Measurements from ENCODE around the gene DEPP1. TPM values are rescaled to one million over a fixed set of nuclear protein-coding genes. Genes with fewer than 3 reads are reported as not detected.

DEPP1 gene
- total and polyA plus RNA-seq, 2 donors (not counting 3 experiments of a cell fraction or from before 2014, with no cell fraction given) = 364 to 951 TPM

DNA sequence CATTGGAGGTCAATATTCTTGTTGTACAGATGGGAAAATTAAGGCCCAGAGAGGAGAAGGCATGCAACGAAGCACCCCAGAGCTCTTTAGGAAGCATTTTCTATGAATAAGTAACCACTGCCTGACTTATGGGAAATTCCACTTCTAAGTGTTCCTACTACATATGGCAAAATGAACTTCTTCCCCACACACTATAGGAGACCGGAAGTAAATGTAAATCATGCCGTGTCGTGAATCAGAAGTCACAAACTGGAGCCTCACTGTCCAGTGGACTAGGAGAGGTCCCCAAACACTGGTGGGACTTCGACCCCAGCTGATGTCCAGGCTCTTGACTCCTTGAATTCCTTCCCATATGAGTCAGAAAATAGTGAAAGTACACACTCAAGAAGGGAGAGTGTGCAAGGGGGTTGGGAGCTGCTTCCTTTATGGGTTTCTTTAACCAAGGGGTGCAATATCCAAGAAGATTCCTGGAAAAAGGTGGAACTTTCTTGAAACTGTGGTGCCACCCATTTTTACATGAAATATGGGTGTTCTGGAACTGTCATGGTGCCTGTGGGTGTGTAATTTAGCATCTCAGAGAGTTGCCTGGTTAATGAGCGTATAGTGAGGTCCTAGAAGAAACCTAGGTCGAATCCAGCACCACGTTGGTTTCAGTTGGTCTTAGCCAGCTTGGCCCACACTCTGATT lies 12.3 kb downstream of the DEPP1 start:
- ChIA-PET CTCF (interaction anchor here (0.8 to 2.1 kb wide), 7 partner anchors 9 to 36 kb away, joined by 3 to 9 read pairs (median 4); partner anchors contain the start of genes DEPP1 and ZNF22), POLR2A (no interaction called here)
- no peak for FAIRE-seq
- Histone ChIP-seq H3K79me2 (ENCODE audit: control insufficient read depth, insufficient read depth, low read length) (no peaks in the 10 kb centered on the region), H3K4me1 (ENCODE audit: control insufficient read depth, extremely low read depth, insufficient read depth, low read length) (no peaks in the 10 kb centered on the region), H3K36me3 (ENCODE audit: control insufficient read depth in 2 of 2, extremely low read depth in 1 of 2, insufficient read depth in 2 of 2, low read length in 2 of 2) (no peaks in the 10 kb centered on the region), H2AFZ (ENCODE audit: low read depth, low read length) (no peak overlapping the region), H4K20me1 (replicated peaks; ENCODE audit: control insufficient read depth, extremely low read depth, insufficient read depth, low read length) (no peaks in the 10 kb centered on the region), H3K9ac (replicated peaks; ENCODE audit: extremely low read depth, insufficient read depth, low read length) (no peak overlapping the region), H3K27ac (ENCODE audit: insufficient read depth, low read depth, low read length) (no peak overlapping the region), H3K27me3 (ENCODE audit: control insufficient read depth in 2 of 2, insufficient read depth in 2 of 2, low read length in 2 of 2) (no peaks in the 10 kb centered on the region), H3K9me3 (replicated peaks; ENCODE audit: control insufficient read depth, insufficient read depth, low read length) (no peaks in the 10 kb centered on the region), H3K4me3 (replicated peaks in 1 of 3; ENCODE audit: insufficient read depth in 1 of 3, low read depth in 1 of 3, low read length in 3 of 3) (no peak overlapping the region), H3K9me1 (replicated peaks; ENCODE audit: control insufficient read depth, extremely low read depth, insufficient read depth, low read length) (no peaks in the 10 kb centered on the region), H3K4me2 (ENCODE audit: insufficient read depth, low read length) (no peak overlapping the region)
- dilution Hi-C loops (cut with MboI; ENCODE audit: extremely low pct_ligation_motif_present, low sequenced_read_pairs) (no loop called here), intact Hi-C loops (cut with micrococcal nuclease) (no loop called here)
- DNase-seq (ENCODE audit: low read depth, low spot score) = no peak
- TF ChIP-seq EZH2 (IDR thresholded peaks at IDR 0.05; ENCODE audit: borderline replicate concordance, low read depth, low read length, severe bottlenecking) = no peak
- no peak for TF ChIP-seq POLR2AphosphoS5 (IDR thresholded peaks at IDR 0.05; ENCODE audit: insufficient read depth, low read depth, low read length)
- TF ChIP-seq, protein P1, sequence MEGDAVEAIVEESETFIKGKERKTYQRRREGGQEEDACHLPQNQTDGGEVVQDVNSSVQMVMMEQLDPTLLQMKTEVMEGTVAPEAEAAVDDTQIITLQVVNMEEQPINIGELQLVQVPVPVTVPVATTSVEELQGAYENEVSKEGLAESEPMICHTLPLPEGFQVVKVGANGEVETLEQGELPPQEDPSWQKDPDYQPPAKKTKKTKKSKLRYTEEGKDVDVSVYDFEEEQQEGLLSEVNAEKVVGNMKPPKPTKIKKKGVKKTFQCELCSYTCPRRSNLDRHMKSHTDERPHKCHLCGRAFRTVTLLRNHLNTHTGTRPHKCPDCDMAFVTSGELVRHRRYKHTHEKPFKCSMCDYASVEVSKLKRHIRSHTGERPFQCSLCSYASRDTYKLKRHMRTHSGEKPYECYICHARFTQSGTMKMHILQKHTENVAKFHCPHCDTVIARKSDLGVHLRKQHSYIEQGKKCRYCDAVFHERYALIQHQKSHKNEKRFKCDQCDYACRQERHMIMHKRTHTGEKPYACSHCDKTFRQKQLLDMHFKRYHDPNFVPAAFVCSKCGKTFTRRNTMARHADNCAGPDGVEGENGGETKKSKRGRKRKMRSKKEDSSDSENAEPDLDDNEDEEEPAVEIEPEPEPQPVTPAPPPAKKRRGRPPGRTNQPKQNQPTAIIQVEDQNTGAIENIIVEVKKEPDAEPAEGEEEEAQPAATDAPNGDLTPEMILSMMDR (IDR thresholded peaks at IDR 0.05; ENCODE audit: extremely low read depth in 1 of 2, insufficient read depth in 1 of 2, low read depth in 1 of 2, low read length in 2 of 2) = no peak
- no peak for TF ChIP-seq GATA2 (IDR thresholded peaks at IDR 0.05; ENCODE audit: insufficient read depth, insufficient read length, low read depth, low read length)
- TF ChIP-seq FOS (IDR thresholded peaks at IDR 0.05; ENCODE audit: borderline replicate concordance, insufficient read depth, low read length) = no peak
- no peak for TF ChIP-seq JUN (IDR thresholded peaks at IDR 0.05; ENCODE audit: borderline replicate concordance, insufficient read depth, insufficient read length, low read depth)
- TF ChIP-seq POLR2A (IDR thresholded peaks at IDR 0.05; ENCODE audit: low read depth, low read length) = no peak
- TF ChIP-seq MAX (IDR thresholded peaks at IDR 0.05; ENCODE audit: insufficient read depth, insufficient read length) = no peak
- TF ChIP-seq MYC (IDR thresholded peaks at IDR 0.05; ENCODE audit: low read depth, low read length) = no peak
- BruUV-seq (replicated peaks) = no TSS peak
